IPS DF 6.9 (cell line): ENCODE measurements around the gene LRP1-AS.

Experiments used
- DNase-seq: peaks from one replicate; pipeline ENCODE4 v3.0.0-alpha.2; 2013; ENCODE audit warnings: low read depth, low spot score
- H3K27ac ChIP-seq: one replicate; pipeline ENCODE4 v1.5.1; 2013; ENCODE audit warnings: low read length, control low read depth
- H3K27me3 ChIP-seq: 2 replicates; pipeline ENCODE4 v1.6.1; 2013; ENCODE audit warnings: mild to moderate bottlenecking, low read length; ENCODE audit not compliant: control insufficient read depth, insufficient read depth
- H3K36me3 ChIP-seq: 2 replicates; pipeline ENCODE4 v1.6.1; 2013; ENCODE audit warnings: low read length; ENCODE audit not compliant: control insufficient read depth, insufficient read depth
- H3K4me1 ChIP-seq: 2 replicates; pipeline ENCODE4 v1.6.1; 2013; ENCODE audit warnings: low read length; ENCODE audit not compliant: control insufficient read depth, insufficient read depth
- H3K4me3 ChIP-seq: 2 replicates; pipeline ENCODE4 v1.5.1; 2013; ENCODE audit warnings: mild to moderate bottlenecking, low read length
- H3K9me3 ChIP-seq: 2 replicates; pipeline ENCODE4 v1.6.1; 2013; ENCODE audit warnings: low read length, inconsistent platforms; ENCODE audit not compliant: control insufficient read depth, insufficient read depth
- WGBS: extraction: QIAGEN DNeasy Blood & Tissue Kit; methylation state at CpG from one replicate; pipeline ENCODE4 v1.1.7; 2013; ENCODE audit warnings: mixed read lengths, missing lambda C conversion rate; ENCODE audit not compliant: insufficient read length, insufficient coverage; 5-methylcytosine and 5-hydroxymethylcytosine counted together

The LRP1-AS gene

DNA sequence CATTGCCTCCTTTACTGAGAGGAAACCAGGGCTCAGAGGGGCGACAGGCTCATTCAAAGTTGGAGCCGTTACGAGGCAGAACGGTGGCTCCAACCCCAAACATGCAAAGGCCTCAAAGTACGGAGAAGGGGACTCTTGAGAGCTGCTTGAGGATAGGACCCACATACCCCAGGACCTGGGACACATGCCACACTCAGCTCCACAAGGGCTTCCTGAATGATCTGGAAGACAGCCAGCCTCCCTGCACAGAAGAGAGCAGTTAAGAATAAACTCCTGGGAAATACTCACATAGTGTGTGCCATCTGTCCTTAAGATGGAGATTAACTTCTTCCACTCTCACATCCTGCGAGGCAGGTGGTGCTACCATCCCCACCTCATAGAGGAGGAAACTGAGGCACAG, 42.6 kb upstream of the LRP1-AS start:
- Histone ChIP-seq H3K27ac (no peak overlapping the region), H3K4me3 (no peak overlapping the region), H3K27me3 (no peaks in the 10 kb centered on the region), H3K9me3 (no peaks in the 10 kb centered on the region), H3K36me3 (peaks cover 82% of the 10 kb centered on the region), H3K4me1 (no peaks in the 10 kb centered on the region)
- WGBS: no CpG with 5 or more reads among the region's 6 CpGs
- DNase-seq: no peak

DNA sequence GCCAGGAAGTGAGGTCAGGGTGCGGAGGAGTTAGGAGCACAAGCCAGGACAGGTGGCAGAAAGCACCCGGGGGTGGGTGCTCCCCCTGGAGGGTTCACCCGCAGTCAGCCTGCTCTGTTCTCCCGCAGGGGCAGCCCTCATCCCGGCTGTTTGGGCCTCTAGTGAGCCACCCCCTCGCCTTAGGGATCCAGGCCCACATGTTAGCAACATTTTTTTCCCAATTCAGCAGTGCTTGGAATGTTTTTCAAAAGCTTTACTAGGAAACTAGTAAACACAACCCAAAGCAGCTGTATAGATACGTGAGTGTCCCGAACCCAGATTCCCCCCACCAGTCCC, 40.6 kb upstream of the LRP1-AS start:
- Histone ChIP-seq H3K27me3 (no peaks in the 10 kb centered on the region), H3K4me1 (no peaks in the 10 kb centered on the region), H3K36me3 (peaks cover 81% of the 10 kb centered on the region), H3K4me3 (no peak overlapping the region), H3K9me3 (no peaks in the 10 kb centered on the region), H3K27ac (no peak overlapping the region)
- DNase-seq: no peak
- WGBS: no CpG with 5 or more reads among the region's 8 CpGs

DNA sequence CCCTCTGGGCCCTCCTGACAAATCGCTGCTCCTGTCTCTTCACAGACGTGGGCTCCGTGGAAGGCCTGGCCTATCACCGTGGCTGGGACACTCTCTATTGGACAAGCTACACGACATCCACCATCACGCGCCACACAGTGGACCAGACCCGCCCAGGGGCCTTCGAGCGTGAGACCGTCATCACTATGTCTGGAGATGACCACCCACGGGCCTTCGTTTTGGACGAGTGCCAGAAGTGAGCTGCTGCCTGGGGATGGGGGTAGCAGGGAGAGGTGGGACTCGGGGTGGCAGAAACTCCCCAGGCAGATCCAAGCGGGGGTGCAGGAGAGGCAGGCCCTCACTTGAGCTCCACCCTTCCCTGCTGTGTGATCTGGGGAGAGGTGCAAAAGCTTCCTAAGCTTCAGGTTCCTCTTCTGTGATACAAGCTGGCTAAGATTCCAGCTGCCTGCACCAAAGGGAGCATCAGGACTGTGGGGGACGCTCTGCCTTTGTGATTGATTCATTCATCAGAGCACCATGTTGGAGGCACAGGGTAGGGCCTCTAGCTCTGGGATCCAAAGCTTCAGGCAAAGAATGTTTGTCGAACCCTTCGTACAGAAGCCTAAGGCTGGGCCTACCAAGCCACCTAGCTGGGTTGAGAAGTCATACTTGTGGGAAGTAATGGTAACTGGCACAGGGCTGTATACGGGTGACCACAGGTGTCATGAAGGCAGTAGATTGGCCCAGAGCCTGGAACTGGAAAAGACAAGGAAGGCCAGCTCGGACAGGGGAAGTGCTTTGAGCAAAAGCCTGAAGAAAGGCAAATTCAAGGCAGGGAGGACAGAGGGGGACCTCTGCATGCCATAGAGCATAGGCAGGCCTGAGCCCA, 40.0 kb upstream of the LRP1-AS start:
- H3K27ac ChIP-seq: no peak overlapping the region
- no peak for DNase-seq
- no CpG with 5 or more reads among the region's 21 CpGs for WGBS
- H3K27me3 ChIP-seq: no peaks in the 10 kb centered on the region
- no peak overlapping the region for H3K4me3 ChIP-seq
- H3K36me3 ChIP-seq: peaks cover 75% of the 10 kb centered on the region
- H3K4me1 ChIP-seq: no peaks in the 10 kb centered on the region
- no peaks in the 10 kb centered on the region for H3K9me3 ChIP-seq

GRCh38 chr12:57185906-57186508, 38.6 kb upstream of the LRP1-AS start:
- no peak for DNase-seq
- H3K9me3 ChIP-seq: no peaks in the 10 kb centered on the region
- H3K4me3 ChIP-seq: no peak overlapping the region
- no peaks in the 10 kb centered on the region for H3K4me1 ChIP-seq
- no peaks in the 10 kb centered on the region for H3K27me3 ChIP-seq
- H3K27ac ChIP-seq: no peak overlapping the region
- no CpG with 5 or more reads among the region's 12 CpGs for WGBS
- H3K36me3 ChIP-seq: peaks cover 65% of the 10 kb centered on the region

- Histone ChIP-seq H3K27me3 (no peaks in the 10 kb centered on the region), H3K4me3 (no peak overlapping the region), H3K27ac (no peak overlapping the region), H3K36me3 (peaks cover 65% of the 10 kb centered on the region), H3K4me1 (no peaks in the 10 kb centered on the region), H3K9me3 (no peaks in the 10 kb centered on the region)
- DNase-seq: no peak
- no CpG with 5 or more reads among the region's 25 CpGs for WGBS
Observed at GRCh38 chr12:57185403-57185802, 38.0 kb upstream of the LRP1-AS start.

GRCh38 chr12:57183939-57184725, 36.7 kb upstream of the LRP1-AS start:
- Histone ChIP-seq H3K9me3 (no peaks in the 10 kb centered on the region), H3K4me1 (no peaks in the 10 kb centered on the region), H3K36me3 (peaks cover 71% of the 10 kb centered on the region), H3K4me3 (no peak overlapping the region), H3K27ac (no peak overlapping the region), H3K27me3 (no peaks in the 10 kb centered on the region)
- DNase-seq: no peak
- no CpG with 5 or more reads among the region's 22 CpGs for WGBS

GRCh38 chr12:57182918-57183575, 35.6 kb upstream of the LRP1-AS start:
- H3K27ac ChIP-seq: no peak overlapping the region
- peaks cover 75% of the 10 kb centered on the region for H3K36me3 ChIP-seq
- no peaks in the 10 kb centered on the region for H3K9me3 ChIP-seq
- peak; percentile 84 for DNase-seq
- H3K4me3 ChIP-seq: no peak overlapping the region
- no peaks in the 10 kb centered on the region for H3K27me3 ChIP-seq
- H3K4me1 ChIP-seq: no peaks in the 10 kb centered on the region
- no CpG with 5 or more reads among the region's 13 CpGs for WGBS

GRCh38 chr12:57181561-57182155, 34.2 kb upstream of the LRP1-AS start:
- Histone ChIP-seq H3K4me1 (no peaks in the 10 kb centered on the region), H3K4me3 (no peak overlapping the region), H3K27me3 (no peaks in the 10 kb centered on the region), H3K27ac (no peak overlapping the region), H3K9me3 (no peaks in the 10 kb centered on the region), H3K36me3 (peaks cover 73% of the 10 kb centered on the region)
- no CpG with 5 or more reads among the region's 5 CpGs for WGBS
- no peak for DNase-seq

- no peaks in the 10 kb centered on the region for H3K4me1 ChIP-seq
- H3K27me3 ChIP-seq: no peaks in the 10 kb centered on the region
- no CpG with 5 or more reads among the region's 9 CpGs for WGBS
- H3K36me3 ChIP-seq: peaks cover 71% of the 10 kb centered on the region
- H3K4me3 ChIP-seq: no peak overlapping the region
- no peaks in the 10 kb centered on the region for H3K9me3 ChIP-seq
- no peak overlapping the region for H3K27ac ChIP-seq
- no peak for DNase-seq
Observed at GRCh38 chr12:57181072-57181471, 33.7 kb upstream of the LRP1-AS start.
